ENCODE measurements around the gene SH3PXD2B.

DNA sequence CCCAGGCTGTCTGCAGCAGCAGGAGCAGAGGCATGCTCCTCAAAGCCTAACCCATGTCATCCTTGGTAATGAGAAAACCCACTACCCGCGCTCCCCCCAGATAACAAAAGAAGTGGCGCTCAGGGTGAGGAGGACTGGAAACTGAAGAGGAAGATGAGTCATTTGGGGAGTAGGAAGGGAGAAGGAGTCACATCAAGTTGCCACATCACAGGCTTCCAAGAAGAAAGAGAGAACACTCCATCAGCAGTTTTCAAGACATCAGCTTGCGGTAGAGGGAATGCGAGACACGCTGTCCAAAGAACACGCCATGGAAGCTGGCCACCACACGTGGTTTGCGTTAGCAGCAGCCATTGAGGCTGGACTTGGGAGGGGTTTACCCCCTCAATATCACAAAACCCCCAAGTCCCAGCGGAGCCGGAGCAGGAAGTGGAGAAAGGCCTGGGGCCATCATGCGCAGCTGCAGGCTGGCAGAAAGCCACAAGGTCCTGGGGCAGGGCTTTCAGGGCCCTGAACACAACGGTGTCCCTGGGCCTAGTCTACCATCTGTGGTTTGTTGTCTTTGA is 41.5 kb downstream of the SH3PXD2B start:
- TF ChIP-seq, protein P1, sequence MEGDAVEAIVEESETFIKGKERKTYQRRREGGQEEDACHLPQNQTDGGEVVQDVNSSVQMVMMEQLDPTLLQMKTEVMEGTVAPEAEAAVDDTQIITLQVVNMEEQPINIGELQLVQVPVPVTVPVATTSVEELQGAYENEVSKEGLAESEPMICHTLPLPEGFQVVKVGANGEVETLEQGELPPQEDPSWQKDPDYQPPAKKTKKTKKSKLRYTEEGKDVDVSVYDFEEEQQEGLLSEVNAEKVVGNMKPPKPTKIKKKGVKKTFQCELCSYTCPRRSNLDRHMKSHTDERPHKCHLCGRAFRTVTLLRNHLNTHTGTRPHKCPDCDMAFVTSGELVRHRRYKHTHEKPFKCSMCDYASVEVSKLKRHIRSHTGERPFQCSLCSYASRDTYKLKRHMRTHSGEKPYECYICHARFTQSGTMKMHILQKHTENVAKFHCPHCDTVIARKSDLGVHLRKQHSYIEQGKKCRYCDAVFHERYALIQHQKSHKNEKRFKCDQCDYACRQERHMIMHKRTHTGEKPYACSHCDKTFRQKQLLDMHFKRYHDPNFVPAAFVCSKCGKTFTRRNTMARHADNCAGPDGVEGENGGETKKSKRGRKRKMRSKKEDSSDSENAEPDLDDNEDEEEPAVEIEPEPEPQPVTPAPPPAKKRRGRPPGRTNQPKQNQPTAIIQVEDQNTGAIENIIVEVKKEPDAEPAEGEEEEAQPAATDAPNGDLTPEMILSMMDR (IDR thresholded peaks at IDR 0.05) = no peak
- TF ChIP-seq EZH2 (IDR thresholded peaks at IDR 0.05; ENCODE audit: borderline replicate concordance, insufficient read depth, low read depth, low read length, poor library complexity, severe bottlenecking) = no peak

Measured in B cell (primary cell).